Transverse colon (tissue), 4 donors: Measurements from ENCODE around the gene FLT4.

Source experiments
- CTCF ChIP-seq, 5 experiments: fragments of 200-600 bp in 3 of 5; fragments of 450-650 bp in 2 of 5; sonication (generic) in 3 of 5; IDR thresholded peaks; 1 replicate in 2 of 5; 2 replicates in 3 of 5; pipeline ENCODE4 v1.5.1; 2016 to 2017; ENCODE audit warnings: antibody characterized with exemption in 5 of 5, inconsistent platforms in 3 of 5, mild to moderate bottlenecking in 2 of 5, moderate library complexity in 1 of 5
- POLR2AphosphoS5 ChIP-seq, 3 donors: sonication (generic); formaldehyde crosslinking; IDR thresholded peaks; one replicate each; pipeline ENCODE4 v1.6.1; 2016; ENCODE audit warnings: antibody characterized with exemption in 3 of 3

- no peak for TF ChIP-seq CTCF (IDR thresholded peaks at IDR 0.05)
- TF ChIP-seq POLR2AphosphoS5 (IDR thresholded peaks at IDR 0.05), result no peak
Measured at GRCh38 chr5:180620014-180620413, 29.4 kb downstream of the FLT4 start.
